Smooth muscle cell (in vitro differentiated cells): Measurements from ENCODE around the gene ZACN. TPM values are rescaled to one million over a fixed set of nuclear protein-coding genes. Genes with fewer than 3 reads are reported as not detected.

ENCODE experiments used
- DNase-seq: peaks from one replicate; lab custom pipeline; 2025; ENCODE audit not compliant: unreplicated experiment; lab: John Stamatoyannopoulos, UW
- H2AFZ ChIP-seq: fragments of 200-600 bp; sonication (generic); 2 replicates; pipeline ENCODE4 v1.6.0; 2016; ENCODE audit warnings: antibody characterized with exemption, low read depth, mild to moderate bottlenecking
- H3F3A ChIP-seq: fragments of 200-600 bp; sonication (generic); 2 replicates; pipeline ENCODE4 v1.6.0; 2017; ENCODE audit warnings: antibody characterized with exemption, low read depth
- H3K27ac ChIP-seq: fragments of 200-600 bp; sonication (generic); 2 replicates; pipeline ENCODE4 v1.5.1; 2016; ENCODE audit warnings: low read depth, mild to moderate bottlenecking
- H3K27me3 ChIP-seq: fragments of 200-600 bp; sonication (generic); 2 replicates; pipeline ENCODE4 v1.6.1; 2016; ENCODE audit warnings: low read depth, mild to moderate bottlenecking
- H3K36me3 ChIP-seq: fragments of 200-600 bp; sonication (generic); 2 replicates; pipeline ENCODE4 v1.5.1; 2016; ENCODE audit warnings: low read depth
- H3K4me1 ChIP-seq: fragments of 200-600 bp; sonication (generic); 2 replicates; pipeline ENCODE4 v1.5.1; 2016; ENCODE audit warnings: low read depth
- H3K4me2 ChIP-seq: fragments of 200-600 bp; sonication (generic); 2 replicates; pipeline ENCODE4 v1.6.0; 2016; ENCODE audit warnings: mild to moderate bottlenecking
- H3K4me3 ChIP-seq: fragments of 200-600 bp; sonication (generic); 2 replicates; pipeline ENCODE4 v1.5.1; 2016; ENCODE audit warnings: mild to moderate bottlenecking
- H3K79me2 ChIP-seq: fragments of 200-600 bp; sonication (generic); 2 replicates; pipeline ENCODE4 v1.6.0; 2016; ENCODE audit warnings: low read depth, mild to moderate bottlenecking
- H3K9ac ChIP-seq: fragments of 200-600 bp; sonication (generic); 2 replicates; pipeline ENCODE4 v1.6.0; 2016; ENCODE audit warnings: low read depth
- H3K9me3 ChIP-seq: fragments of 200-600 bp; sonication (generic); replicated peaks from 2 replicates; pipeline ENCODE4 v1.5.1; 2016; ENCODE audit warnings: low read depth
- H4K20me1 ChIP-seq: fragments of 200-600 bp; sonication (generic); 2 replicates; pipeline ENCODE4 v1.6.0; 2016; ENCODE audit warnings: low read depth
- CTCF ChIP-seq: fragments of 200-600 bp; sonication (generic); IDR thresholded peaks from 2 replicates; pipeline ENCODE4 v1.5.1; 2017; ENCODE audit warnings: borderline replicate concordance, mild to moderate bottlenecking, antibody characterized with exemption; ENCODE audit not compliant: insufficient read depth, poor library complexity, severe bottlenecking
- WGBS: methylation state at CpG from one replicate; pipeline ENCODE4 v1.1.7; 2016; ENCODE audit warnings: low lambda C conversion rate; 5-methylcytosine and 5-hydroxymethylcytosine counted together
- polyA plus RNA-seq: library from polyadenylated mRNA; unstranded; fragments of >200 nt; fragmentation: Nextera tagmentation; extraction: Ambion mirVana; gene quantifications from 2 replicates; pipeline ENCODE4 v1.2.1, GENCODE V29; 2016
- total RNA-seq: library from RNA; depleted of rRNA; stranded (reverse); fragments of >200 nt; gene quantifications from 2 replicates; pipeline ENCODE4 v1.2.3, GENCODE V29; 2014

The ZACN gene
- total and polyA plus RNA-seq, 2 experiments from 2014 or later, result 3.4 TPM; not detected in 1

DNA sequence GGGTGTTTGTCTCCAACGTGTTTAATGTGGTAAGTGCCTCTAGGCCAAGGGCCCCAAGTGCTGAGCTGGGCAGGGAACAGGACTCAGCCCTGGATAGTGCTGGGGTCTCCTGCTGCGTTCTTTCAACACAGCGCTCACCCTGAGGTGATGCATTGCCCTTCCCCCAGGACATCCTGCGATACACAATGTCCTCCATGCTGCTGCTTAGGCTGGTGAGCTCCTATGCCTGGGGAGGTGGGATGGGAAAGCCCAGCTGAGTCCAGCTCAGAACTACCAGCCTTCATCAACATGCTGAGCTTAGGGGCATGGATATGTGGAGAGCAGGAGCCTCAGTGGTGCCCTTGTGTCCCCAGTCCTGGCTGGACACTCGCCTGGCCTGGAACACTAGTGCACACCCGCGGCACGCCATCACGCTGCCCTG lies 563 bp downstream of the ZACN start:
- Histone ChIP-seq H3K9me3 (no peaks in the 10 kb centered on the region), H2AFZ (no peak overlapping the region), H4K20me1 (peaks cover 12% of the 10 kb centered on the region), H3K9ac (no peak overlapping the region), H3K79me2 (no peaks in the 10 kb centered on the region), H3K36me3 (no peaks in the 10 kb centered on the region), H3K4me2 (no peak overlapping the region), H3K27me3 (peaks cover 62% of the 10 kb centered on the region), H3K4me1 (peaks cover 11% of the 10 kb centered on the region), H3F3A (no peaks in the 10 kb centered on the region), H3K27ac (no peak overlapping the region), H3K4me3 (no peak overlapping the region)
- TF ChIP-seq CTCF, result no peak
- WGBS, result 61% methylated on average over 9 of the region's 9 CpGs
- DNase-seq, result no peak

DNA sequence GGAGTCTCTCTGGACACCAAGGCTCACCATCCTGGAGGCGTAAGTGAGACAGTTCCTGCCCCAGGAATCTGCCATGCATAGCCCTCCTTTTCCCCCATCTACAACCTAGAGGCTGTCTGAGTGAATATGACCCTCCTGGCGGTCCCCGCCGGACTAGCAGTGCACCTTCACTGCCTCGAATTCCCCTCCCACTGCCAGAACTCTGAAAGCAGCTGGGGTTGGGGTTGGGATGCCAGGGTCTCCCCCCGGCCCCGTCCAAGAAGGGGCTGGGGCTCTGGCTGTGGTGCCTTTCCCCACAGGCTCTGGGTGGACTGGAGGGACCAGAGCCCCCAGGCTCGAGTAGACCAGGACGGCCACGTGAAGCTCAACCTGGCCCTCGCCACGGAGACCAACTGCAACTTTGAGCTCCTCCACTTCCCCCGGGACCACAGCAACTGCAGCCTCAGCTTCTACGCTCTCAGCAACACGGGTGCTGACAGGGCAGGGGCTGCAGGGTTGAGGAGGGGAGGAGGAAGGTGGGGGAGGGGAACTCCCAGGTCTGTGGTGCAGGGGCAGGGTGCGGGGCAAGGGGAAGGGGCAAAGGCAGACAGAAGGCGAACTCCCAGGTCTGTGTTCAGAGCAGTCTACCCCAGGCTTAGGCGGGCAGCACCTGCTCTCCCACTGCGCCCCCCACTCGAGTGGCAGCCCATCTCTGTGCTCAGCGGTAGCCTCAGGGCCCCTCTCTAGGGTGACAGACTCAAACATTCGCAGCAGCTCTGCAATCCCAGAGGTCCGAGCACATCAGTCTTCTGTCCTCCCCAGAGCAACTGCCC lies 1.2 kb downstream of the ZACN start:
- Histone ChIP-seq H3F3A (no peaks in the 10 kb centered on the region), H3K4me1 (peaks cover 11% of the 10 kb centered on the region), H3K36me3 (no peaks in the 10 kb centered on the region), H4K20me1 (peaks cover 12% of the 10 kb centered on the region), H3K79me2 (no peaks in the 10 kb centered on the region), H3K4me2 (no peak overlapping the region), H2AFZ (no peak overlapping the region), H3K4me3 (no peak overlapping the region), H3K9me3 (no peaks in the 10 kb centered on the region), H3K27ac (no peak overlapping the region), H3K9ac (no peak overlapping the region), H3K27me3 (peaks cover 56% of the 10 kb centered on the region)
- TF ChIP-seq CTCF, result no peak
- no peak for DNase-seq
- WGBS, result 21% methylated on average over 23 of the region's 23 CpGs

GRCh38 chr17:76080768-76081287 lies 1.8 kb downstream of the ZACN start:
- WGBS, result 59% methylated on average over 6 of the region's 6 CpGs
- TF ChIP-seq CTCF, result no peak
- H3K9me3 ChIP-seq, result no peaks in the 10 kb centered on the region

More at GRCh38 chr17:76080768-76081287, 1.8 kb downstream of the ZACN start:
- Histone ChIP-seq H3K4me1 (peaks cover 11% of the 10 kb centered on the region), H3K36me3 (no peaks in the 10 kb centered on the region), H3K4me2 (no peak overlapping the region), H4K20me1 (peaks cover 12% of the 10 kb centered on the region), H3F3A (no peaks in the 10 kb centered on the region), H2AFZ (no peak overlapping the region), H3K4me3 (no peak overlapping the region), H3K79me2 (no peaks in the 10 kb centered on the region), H3K27me3 (peaks cover 49% of the 10 kb centered on the region), H3K27ac (no peak overlapping the region), H3K9ac (no peak overlapping the region)
- DNase-seq, result no peak
